ENCODE results near the gene CABLES1. TPM values are rescaled to one million over a fixed set of nuclear protein-coding genes. Genes with fewer than 3 reads are reported as not detected.

The CABLES1 gene
- polyA plus RNA-seq, 3 donors, result 0.09 to 0.15 TPM; not detected in 1

GRCh38 chr18:23302851-23303527, 167.7 kb downstream of the CABLES1 start:
- WGBS (ENCODE audit: insufficient coverage), result 50% methylated on average over 6 of the region's 8 CpGs
- Histone ChIP-seq H3K9ac (ENCODE audit: insufficient read depth, low read length, poor library complexity, severe bottlenecking) (no peak overlapping the region), H3K27me3 (ENCODE audit: control insufficient read depth in 2 of 2, insufficient read depth in 2 of 2, low read length in 2 of 2) (no peaks in the 10 kb centered on the region), H3K27ac (ENCODE audit: low read depth in 1 of 2, low read length in 2 of 2) (no peak overlapping the region), H3K4me2 (replicated peaks; ENCODE audit: extremely low read depth, low read length, poor library complexity, severe bottlenecking) (no peak overlapping the region), H3K36me3 (replicated peaks in 1 of 2; ENCODE audit: control insufficient read depth in 1 of 2, insufficient read depth in 2 of 2, low read length in 2 of 2) (no peaks in the 10 kb centered on the region), H3K4me3 (replicated peaks in 1 of 3; ENCODE audit: low read depth in 2 of 3, low read length in 3 of 3) (no peak overlapping the region), H4K20me1 (ENCODE audit: insufficient read depth, low read length) (no peaks in the 10 kb centered on the region), H2AFZ (ENCODE audit: insufficient read depth, low read depth, low read length, poor library complexity, severe bottlenecking) (no peak overlapping the region), H3K9me3 (replicated peaks in 1 of 2; ENCODE audit: control insufficient read depth in 1 of 2, insufficient read depth in 1 of 2, low read length in 2 of 2) (no peaks in the 10 kb centered on the region), H3K4me1 (ENCODE audit: control insufficient read depth in 1 of 2, insufficient read depth in 2 of 2, low read length in 2 of 2) (peaks cover 0 to 5% of the 10 kb centered on the region in 2 donors), H3K79me2 (ENCODE audit: insufficient read depth, low read length) (no peaks in the 10 kb centered on the region)
- no peak overlapping the region for H3K4me3 Mint-ChIP-seq
- no peaks in the 10 kb centered on the region for H3K9me3 Mint-ChIP-seq
- H3K27ac Mint-ChIP-seq, result peak overlapping the region in 2 of 7 donors; percentile 6 to 28
- intact Hi-C loops (cut with micrococcal nuclease), result no loop called here
- peaks cover 0 to 2% (median 1%) of the 10 kb centered on the region in 3 donors for H3K27me3 Mint-ChIP-seq (ENCODE audit: low read depth in 3 of 3)
- H3K36me3 Mint-ChIP-seq, result peaks cover 0 to under 1% of the 10 kb centered on the region in 2 donors
- no peak for TF ChIP-seq CTCF (IDR thresholded peaks at IDR 0.05)
- DNase-seq, result peak in 2 of 3 donors; percentile 4 to 40
- peaks cover 15% of the 10 kb centered on the region for H3K4me1 Mint-ChIP-seq

GRCh38 chr18:23306822-23307221, 171.5 kb downstream of the CABLES1 start:
- intact Hi-C loops (cut with micrococcal nuclease), result no loop called here
- Histone ChIP-seq H3K9ac (ENCODE audit: insufficient read depth, low read length, poor library complexity, severe bottlenecking) (no peak overlapping the region), H3K4me1 (ENCODE audit: control insufficient read depth in 1 of 2, insufficient read depth in 2 of 2, low read length in 2 of 2) (peaks cover 0 to 5% of the 10 kb centered on the region in 2 donors), H3K4me2 (replicated peaks; ENCODE audit: extremely low read depth, low read length, poor library complexity, severe bottlenecking) (no peak overlapping the region), H4K20me1 (ENCODE audit: insufficient read depth, low read length) (no peaks in the 10 kb centered on the region), H3K9me3 (replicated peaks in 1 of 2; ENCODE audit: control insufficient read depth in 1 of 2, insufficient read depth in 1 of 2, low read length in 2 of 2) (no peaks in the 10 kb centered on the region), H3K79me2 (ENCODE audit: insufficient read depth, low read length) (no peaks in the 10 kb centered on the region), H3K27me3 (ENCODE audit: control insufficient read depth in 2 of 2, insufficient read depth in 2 of 2, low read length in 2 of 2) (no peaks in the 10 kb centered on the region), H3K4me3 (replicated peaks in 1 of 3; ENCODE audit: low read depth in 2 of 3, low read length in 3 of 3) (no peak overlapping the region), H3K36me3 (replicated peaks in 1 of 2; ENCODE audit: control insufficient read depth in 1 of 2, insufficient read depth in 2 of 2, low read length in 2 of 2) (no peaks in the 10 kb centered on the region), H2AFZ (ENCODE audit: insufficient read depth, low read depth, low read length, poor library complexity, severe bottlenecking) (no peak overlapping the region), H3K27ac (ENCODE audit: low read depth in 1 of 2, low read length in 2 of 2) (no peak overlapping the region)
- no peak for TF ChIP-seq CTCF (IDR thresholded peaks at IDR 0.05)
- H3K4me1 Mint-ChIP-seq, result peaks cover 21% of the 10 kb centered on the region
- H3K27me3 Mint-ChIP-seq (ENCODE audit: low read depth in 3 of 3), result peaks cover 0 to 2% (median 0%) of the 10 kb centered on the region in 3 donors
- no CpG with 5 or more reads among the region's 6 CpGs for WGBS (ENCODE audit: insufficient coverage)
- H3K4me3 Mint-ChIP-seq, result no peak overlapping the region
- DNase-seq, result no peak
- H3K36me3 Mint-ChIP-seq, result peaks cover 2 to 8% of the 10 kb centered on the region in 2 donors
- no peak overlapping the region for H3K27ac Mint-ChIP-seq
- no peaks in the 10 kb centered on the region for H3K9me3 Mint-ChIP-seq
